Measurements from ENCODE around the gene BBS4.
"Not testable (repeated sequence)": the region's sequence is repeated elsewhere in the genome, so short reads cannot be mapped to it uniquely, and the experiment has no call there.

The BBS4 gene

DNA sequence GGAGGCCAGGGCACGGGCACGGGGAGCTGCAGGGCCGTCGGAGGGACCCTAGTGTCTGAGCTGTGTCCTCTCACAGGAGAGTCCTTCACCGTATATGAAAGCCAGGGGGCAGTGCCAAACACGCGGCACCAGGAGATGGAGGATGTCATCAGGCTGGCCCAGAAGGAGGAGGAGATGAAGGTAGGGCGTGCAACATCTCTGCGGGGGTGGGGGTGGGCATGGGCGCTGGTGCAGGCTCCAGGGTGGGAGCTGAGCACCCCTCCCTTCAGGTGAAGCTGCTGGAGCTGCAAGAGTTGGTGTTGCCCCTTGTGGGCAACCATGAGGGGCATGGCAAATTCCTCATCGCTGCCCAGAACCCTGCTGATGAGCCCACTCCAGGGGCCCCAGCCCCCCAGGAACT is 20.3 kb upstream of the BBS4 start:
- not testable (repeated sequence) for H3K4me1 ChIP-seq (ENCODE audit: control insufficient read depth, insufficient read depth, low read length); H3K27me3 ChIP-seq (ENCODE audit: control insufficient read depth in 1 of 2, insufficient read depth in 2 of 2, low read length in 2 of 2); H3K9me3 ChIP-seq (ENCODE audit: control insufficient read depth in 2 of 2, low read length in 2 of 2); H3K4me3 ChIP-seq (ENCODE audit: low read length in 2 of 2); H3K36me3 ChIP-seq (ENCODE audit: control insufficient read depth in 2 of 2, insufficient read depth in 2 of 2, low read length in 2 of 2); H3K27ac ChIP-seq (ENCODE audit: low read length); H3K9ac ChIP-seq (ENCODE audit: low read length in 2 of 2)

DNA sequence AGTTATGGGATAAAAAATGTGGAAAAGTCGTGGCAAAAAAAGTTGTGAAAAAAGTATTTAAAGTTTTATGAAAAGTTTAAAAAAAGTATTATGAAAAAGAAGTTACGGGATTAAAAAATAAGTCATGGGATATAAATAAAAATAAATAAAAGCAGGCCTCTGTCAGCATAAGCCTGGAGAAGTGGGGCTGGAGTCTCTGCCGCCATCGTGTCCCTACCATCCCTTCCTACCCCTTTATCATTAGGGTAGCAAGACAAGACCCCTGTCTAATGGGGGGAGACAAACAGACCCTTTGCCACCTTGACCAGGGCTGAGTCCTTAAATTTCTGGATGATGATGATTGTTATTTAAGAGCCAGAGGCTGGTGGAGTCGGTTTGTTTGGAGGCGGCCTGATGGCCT is 16.2 kb upstream of the BBS4 start:
- not testable (repeated sequence) for H3K4me1 ChIP-seq (ENCODE audit: control insufficient read depth, insufficient read depth, low read length); H3K27me3 ChIP-seq (ENCODE audit: control insufficient read depth in 1 of 2, insufficient read depth in 2 of 2, low read length in 2 of 2); H3K9ac ChIP-seq (ENCODE audit: low read length in 2 of 2); H3K9me3 ChIP-seq (ENCODE audit: control insufficient read depth in 2 of 2, low read length in 2 of 2); H3K27ac ChIP-seq (ENCODE audit: low read length); H3K4me3 ChIP-seq (ENCODE audit: low read length in 2 of 2); H3K36me3 ChIP-seq (ENCODE audit: control insufficient read depth in 2 of 2, insufficient read depth in 2 of 2, low read length in 2 of 2)

DNA sequence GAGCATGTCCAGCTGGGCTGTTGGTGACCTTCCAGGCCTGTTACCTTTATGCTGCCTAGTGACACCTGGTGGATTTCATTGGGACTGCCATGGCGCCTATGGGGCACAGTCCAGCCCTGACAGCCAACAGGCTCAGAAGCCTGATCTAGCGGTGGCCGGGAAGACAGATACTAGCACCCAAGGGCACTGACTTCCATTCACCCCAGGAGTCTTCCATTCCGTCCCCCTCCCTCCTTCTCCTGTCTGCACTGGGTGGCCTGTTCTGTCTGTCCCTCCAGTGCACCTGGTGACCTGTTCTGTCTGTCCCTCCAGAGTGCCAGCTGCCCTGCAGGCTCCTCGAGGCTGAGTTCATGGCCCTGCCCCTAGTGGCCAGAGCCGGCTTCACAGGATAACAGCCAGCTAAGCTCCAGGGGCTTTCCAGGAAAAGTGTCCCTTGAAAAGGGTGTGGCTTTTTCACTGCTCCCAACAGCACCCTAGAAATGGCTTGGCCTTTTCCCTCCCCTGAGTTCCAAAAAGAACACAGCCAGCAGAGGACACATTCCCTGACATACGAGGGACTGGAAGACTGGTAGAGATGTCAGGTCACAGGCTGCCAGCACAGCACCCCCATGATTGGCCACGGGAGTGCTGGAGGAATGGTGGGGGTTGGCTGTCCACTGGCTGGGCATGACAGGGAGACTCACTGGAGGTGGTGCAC is 15.2 kb upstream of the BBS4 start:
- not testable (repeated sequence) for H3K9me3 ChIP-seq (ENCODE audit: control insufficient read depth in 2 of 2, low read length in 2 of 2); H3K4me1 ChIP-seq (ENCODE audit: control insufficient read depth, insufficient read depth, low read length); H3K27me3 ChIP-seq (ENCODE audit: control insufficient read depth in 1 of 2, insufficient read depth in 2 of 2, low read length in 2 of 2); H3K27ac ChIP-seq (ENCODE audit: low read length); H3K36me3 ChIP-seq (ENCODE audit: control insufficient read depth in 2 of 2, insufficient read depth in 2 of 2, low read length in 2 of 2); H3K9ac ChIP-seq (ENCODE audit: low read length in 2 of 2)
- peak overlapping the region in 1 of 2 donors; percentile 49 for H3K4me3 ChIP-seq (ENCODE audit: low read length in 2 of 2)

DNA sequence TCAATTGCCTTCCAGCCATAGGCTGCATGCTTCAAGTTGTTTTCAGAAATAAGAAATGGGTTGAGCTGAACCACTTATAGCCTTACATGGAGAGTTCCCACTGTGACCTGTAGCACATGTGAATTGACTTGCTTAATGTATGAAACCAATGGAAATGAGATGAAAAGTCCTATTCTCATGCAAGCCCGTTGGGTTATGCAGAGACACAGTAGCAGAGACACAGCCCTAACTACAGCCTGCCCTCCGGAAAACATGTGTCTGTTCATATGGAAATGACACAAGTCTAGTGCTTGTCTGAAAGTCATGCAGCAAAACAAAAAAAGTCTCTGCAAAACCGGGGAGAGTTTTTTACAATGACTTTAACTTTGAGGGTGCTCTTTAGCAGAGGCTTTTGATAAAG is 14.5 kb upstream of the BBS4 start:
- Histone ChIP-seq H3K4me3 (ENCODE audit: low read length in 2 of 2) (no peak overlapping the region), H3K4me1 (ENCODE audit: control insufficient read depth, insufficient read depth, low read length) (peaks cover 6% of the 10 kb centered on the region), H3K27me3 (ENCODE audit: control insufficient read depth in 1 of 2, insufficient read depth in 2 of 2, low read length in 2 of 2) (peaks cover 0 to 4% of the 10 kb centered on the region in 2 donors), H3K9me3 (ENCODE audit: control insufficient read depth in 2 of 2, low read length in 2 of 2) (no peaks in the 10 kb centered on the region), H3K27ac (ENCODE audit: low read length) (no peak overlapping the region), H3K36me3 (ENCODE audit: control insufficient read depth in 2 of 2, insufficient read depth in 2 of 2, low read length in 2 of 2) (no peaks in the 10 kb centered on the region), H3K9ac (ENCODE audit: low read length in 2 of 2) (no peak overlapping the region)

DNA sequence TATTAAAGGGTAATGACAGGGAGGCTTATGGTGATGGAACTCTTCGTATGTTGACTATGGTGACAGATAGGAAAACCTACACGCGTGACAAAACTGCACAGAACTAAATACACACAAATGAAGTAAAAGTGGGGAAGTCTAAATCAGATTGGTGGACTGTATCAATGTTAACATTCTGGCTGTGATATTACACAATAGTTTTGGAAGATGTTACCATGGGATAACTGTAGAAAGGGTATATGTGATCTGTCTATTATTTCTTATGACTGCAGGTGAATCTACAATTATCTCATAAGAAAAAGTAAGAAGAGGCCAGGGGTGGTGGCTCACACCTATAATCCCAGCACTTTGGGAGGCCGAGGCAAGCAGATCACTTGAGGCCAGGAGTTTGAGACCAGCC is 9.2 kb upstream of the BBS4 start:
- no peak overlapping the region for H3K4me3 ChIP-seq (ENCODE audit: low read length in 2 of 2)
- H3K27ac ChIP-seq (ENCODE audit: low read length) = no peak overlapping the region
- H3K4me1 ChIP-seq (ENCODE audit: control insufficient read depth, insufficient read depth, low read length) = no peaks in the 10 kb centered on the region
- H3K9ac ChIP-seq (ENCODE audit: low read length in 2 of 2) = no peak overlapping the region
- no peaks in the 10 kb centered on the region for H3K9me3 ChIP-seq (ENCODE audit: control insufficient read depth in 2 of 2, low read length in 2 of 2)
- H3K27me3 ChIP-seq (ENCODE audit: control insufficient read depth in 1 of 2, insufficient read depth in 2 of 2, low read length in 2 of 2) = peaks cover 0 to 6% of the 10 kb centered on the region in 2 donors
- no peaks in the 10 kb centered on the region for H3K36me3 ChIP-seq (ENCODE audit: control insufficient read depth in 2 of 2, insufficient read depth in 2 of 2, low read length in 2 of 2)

DNA sequence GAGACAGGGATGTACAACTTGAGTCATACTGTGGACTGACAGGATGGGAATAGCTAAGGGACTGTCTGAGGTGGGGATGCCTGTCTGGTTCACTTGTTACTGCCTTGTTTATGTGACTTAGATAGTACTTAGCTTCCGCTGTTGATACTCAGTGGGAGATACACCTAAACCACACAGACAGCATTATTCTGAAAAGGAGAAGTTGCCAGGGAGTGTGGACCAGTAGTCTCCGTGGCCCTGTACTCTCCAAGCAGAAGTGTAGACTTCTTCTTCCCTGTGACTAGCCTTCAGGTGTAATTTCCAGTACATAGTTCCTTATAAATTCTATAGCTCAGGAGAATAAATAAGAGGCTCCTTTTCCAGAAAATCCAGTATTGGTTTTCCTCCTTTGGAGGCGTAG is 5.1 kb upstream of the BBS4 start:
- H3K9ac ChIP-seq (ENCODE audit: low read length in 2 of 2) = no peak overlapping the region
- no peak overlapping the region for H3K27ac ChIP-seq (ENCODE audit: low read length)

DNA sequence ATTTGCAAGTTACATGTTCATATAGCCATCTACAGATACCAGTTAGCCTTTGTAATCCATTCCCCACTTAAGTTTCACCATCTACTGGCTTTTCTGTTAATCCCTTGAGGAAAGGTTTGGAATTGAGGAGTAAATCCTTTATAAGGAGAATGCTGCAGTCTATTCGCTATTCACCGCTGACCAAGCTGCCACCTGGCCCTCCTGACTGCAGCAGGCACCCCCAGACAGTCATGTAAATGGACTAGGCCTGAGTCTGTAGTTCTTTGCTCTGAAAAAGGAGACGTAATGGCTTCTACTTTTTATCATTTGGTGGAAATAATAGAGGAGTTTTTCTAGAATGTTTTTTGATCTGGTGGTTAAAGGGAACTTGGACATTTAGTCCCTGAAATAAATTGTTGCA is 3.2 kb upstream of the BBS4 start:
- H3K36me3 ChIP-seq (ENCODE audit: control insufficient read depth in 2 of 2, insufficient read depth in 2 of 2, low read length in 2 of 2) = no peaks in the 10 kb centered on the region
- H3K27me3 ChIP-seq (ENCODE audit: control insufficient read depth in 1 of 2, insufficient read depth in 2 of 2, low read length in 2 of 2) = peaks cover 0 to 2% of the 10 kb centered on the region in 2 donors
- H3K9me3 ChIP-seq (ENCODE audit: control insufficient read depth in 2 of 2, low read length in 2 of 2) = no peaks in the 10 kb centered on the region
- H3K4me1 ChIP-seq (ENCODE audit: control insufficient read depth, insufficient read depth, low read length) = peaks cover 10% of the 10 kb centered on the region
- H3K4me3 ChIP-seq (ENCODE audit: low read length in 2 of 2) = no peak overlapping the region
- no peak overlapping the region for H3K9ac ChIP-seq (ENCODE audit: low read length in 2 of 2)
- no peak overlapping the region for H3K27ac ChIP-seq (ENCODE audit: low read length)

More for the DNA sequence above, 5.1 kb upstream of the BBS4 start:
- H3K4me3 ChIP-seq (ENCODE audit: low read length in 2 of 2) = no peak overlapping the region
- H3K9me3 ChIP-seq (ENCODE audit: control insufficient read depth in 2 of 2, low read length in 2 of 2) = no peaks in the 10 kb centered on the region
- H3K4me1 ChIP-seq (ENCODE audit: control insufficient read depth, insufficient read depth, low read length) = peaks cover 6% of the 10 kb centered on the region
- H3K36me3 ChIP-seq (ENCODE audit: control insufficient read depth in 2 of 2, insufficient read depth in 2 of 2, low read length in 2 of 2) = no peaks in the 10 kb centered on the region
- peaks cover 0 to 3% of the 10 kb centered on the region in 2 donors for H3K27me3 ChIP-seq (ENCODE audit: control insufficient read depth in 1 of 2, insufficient read depth in 2 of 2, low read length in 2 of 2)

DNA sequence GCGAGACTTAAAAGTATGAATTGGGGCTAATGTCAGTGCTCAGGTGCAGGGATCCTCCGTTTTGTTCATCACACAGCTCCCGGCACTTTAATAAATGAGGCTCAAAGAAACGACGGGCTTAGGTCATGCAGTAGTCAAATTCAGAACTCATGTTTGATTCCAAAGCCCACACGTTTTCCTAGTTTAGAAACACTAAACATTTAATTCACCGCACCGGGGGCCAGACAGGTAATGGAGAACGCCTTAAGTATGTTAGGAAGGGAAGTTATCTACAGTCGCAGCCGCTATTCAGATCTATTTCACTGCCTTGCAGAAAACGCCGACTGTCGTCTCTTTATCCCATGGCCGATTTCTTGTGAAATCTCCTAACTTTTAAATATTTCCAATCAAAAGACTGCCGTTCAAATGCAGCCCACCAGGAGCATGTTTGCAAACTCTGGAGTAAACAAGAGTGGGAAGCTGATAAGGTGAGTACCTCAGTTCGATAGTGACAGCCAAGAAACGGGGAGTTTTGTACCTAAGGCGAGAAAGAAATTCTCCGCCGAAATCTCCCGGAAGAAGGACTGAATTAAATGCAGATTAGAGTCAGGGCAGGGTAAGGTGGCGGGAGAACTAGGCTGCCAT is 594 bp upstream of the BBS4 start:
- Histone ChIP-seq H3K9me3 (ENCODE audit: control insufficient read depth in 2 of 2, low read length in 2 of 2) (no peaks in the 10 kb centered on the region), H3K4me3 (ENCODE audit: low read length in 2 of 2) (peak overlapping the region; percentile 98), H3K27ac (ENCODE audit: low read length) (peak overlapping the region; percentile 86), H3K4me1 (ENCODE audit: control insufficient read depth, insufficient read depth, low read length) (peaks cover 10% of the 10 kb centered on the region), H3K9ac (ENCODE audit: low read length in 2 of 2) (peak overlapping the region; percentile 93 to 95), H3K27me3 (ENCODE audit: control insufficient read depth in 1 of 2, insufficient read depth in 2 of 2, low read length in 2 of 2) (no peaks in the 10 kb centered on the region), H3K36me3 (ENCODE audit: control insufficient read depth in 2 of 2, insufficient read depth in 2 of 2, low read length in 2 of 2) (no peaks in the 10 kb centered on the region)

DNA sequence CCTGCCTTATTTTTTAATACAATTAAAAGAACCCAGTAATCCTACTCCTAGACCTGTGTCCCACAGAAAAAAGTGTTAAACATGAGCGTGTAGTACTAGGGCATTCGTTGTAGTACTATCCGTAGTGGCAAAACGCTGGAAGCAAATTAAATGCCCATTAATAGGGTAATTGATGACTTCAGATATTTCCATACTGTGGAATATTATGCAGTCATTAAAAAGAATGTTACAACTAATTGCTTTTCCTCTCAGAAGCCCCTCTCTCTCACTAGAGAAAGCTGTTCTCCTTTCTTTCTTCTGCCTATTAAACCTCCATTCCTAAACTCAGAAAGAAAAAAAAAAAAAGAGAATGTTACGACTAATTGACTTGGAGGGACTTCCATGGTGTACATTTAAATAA is 2.7 kb downstream of the BBS4 start:
- no peak overlapping the region for H3K9ac ChIP-seq (ENCODE audit: low read length in 2 of 2)
- H3K36me3 ChIP-seq (ENCODE audit: control insufficient read depth in 2 of 2, insufficient read depth in 2 of 2, low read length in 2 of 2) = no peaks in the 10 kb centered on the region
- no peak overlapping the region for H3K4me3 ChIP-seq (ENCODE audit: low read length in 2 of 2)
- no peaks in the 10 kb centered on the region for H3K9me3 ChIP-seq (ENCODE audit: control insufficient read depth in 2 of 2, low read length in 2 of 2)
- peaks cover 10% of the 10 kb centered on the region for H3K4me1 ChIP-seq (ENCODE audit: control insufficient read depth, insufficient read depth, low read length)
- H3K27ac ChIP-seq (ENCODE audit: low read length) = no peak overlapping the region
- no peaks in the 10 kb centered on the region for H3K27me3 ChIP-seq (ENCODE audit: control insufficient read depth in 1 of 2, insufficient read depth in 2 of 2, low read length in 2 of 2)

DNA sequence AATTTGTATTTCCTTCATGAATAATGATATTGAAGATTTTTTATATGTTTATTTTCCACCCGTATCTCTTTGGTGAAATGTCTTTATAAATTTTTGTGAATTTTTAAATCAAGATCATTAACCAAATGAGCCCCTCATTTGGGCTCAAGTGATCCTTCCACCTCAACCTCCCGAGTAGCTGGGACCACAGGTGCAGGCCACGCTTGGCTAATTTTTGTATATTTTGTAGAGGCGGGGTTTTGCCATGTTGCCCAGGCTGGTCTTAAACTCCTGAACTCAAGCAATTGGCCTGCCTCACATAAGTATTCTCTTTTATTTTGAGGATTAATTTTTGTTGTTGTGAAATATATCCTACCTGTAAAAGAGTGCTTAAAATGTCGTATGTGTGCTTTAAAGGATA is 4.9 kb downstream of the BBS4 start:
- H3K4me3 ChIP-seq (ENCODE audit: low read length in 2 of 2) = no peak overlapping the region
- peaks cover 4% of the 10 kb centered on the region for H3K4me1 ChIP-seq (ENCODE audit: control insufficient read depth, insufficient read depth, low read length)
- no peaks in the 10 kb centered on the region for H3K27me3 ChIP-seq (ENCODE audit: control insufficient read depth in 1 of 2, insufficient read depth in 2 of 2, low read length in 2 of 2)
- no peak overlapping the region for H3K27ac ChIP-seq (ENCODE audit: low read length)
- no peaks in the 10 kb centered on the region for H3K36me3 ChIP-seq (ENCODE audit: control insufficient read depth in 2 of 2, insufficient read depth in 2 of 2, low read length in 2 of 2)
- H3K9me3 ChIP-seq (ENCODE audit: control insufficient read depth in 2 of 2, low read length in 2 of 2) = no peaks in the 10 kb centered on the region
- H3K9ac ChIP-seq (ENCODE audit: low read length in 2 of 2) = no peak overlapping the region

DNA sequence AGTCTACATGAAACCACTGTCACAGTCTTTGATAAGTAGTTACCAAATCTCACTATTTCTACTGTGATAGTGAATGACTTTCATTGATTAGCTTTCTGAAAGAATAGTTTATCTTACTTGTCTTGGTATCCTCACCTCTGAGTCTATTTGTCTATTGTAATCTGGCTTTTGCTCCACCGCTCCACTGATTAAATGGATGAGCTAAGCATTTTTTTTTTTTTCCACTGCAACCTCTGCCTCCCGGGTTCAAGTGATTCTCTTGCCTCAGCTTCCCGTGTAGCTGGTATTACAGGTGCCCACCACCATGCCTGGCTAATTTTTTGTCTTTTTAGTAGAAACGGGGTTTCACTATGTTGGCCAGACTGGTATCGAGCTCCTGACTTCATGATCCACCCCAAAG is 12.9 kb downstream of the BBS4 start:
- H3K4me1 ChIP-seq (ENCODE audit: control insufficient read depth, insufficient read depth, low read length) = no peaks in the 10 kb centered on the region
- H3K9ac ChIP-seq (ENCODE audit: low read length in 2 of 2) = no peak overlapping the region
- H3K4me3 ChIP-seq (ENCODE audit: low read length in 2 of 2) = no peak overlapping the region
- no peak overlapping the region for H3K27ac ChIP-seq (ENCODE audit: low read length)
- H3K9me3 ChIP-seq (ENCODE audit: control insufficient read depth in 2 of 2, low read length in 2 of 2) = no peaks in the 10 kb centered on the region
- no peaks in the 10 kb centered on the region for H3K36me3 ChIP-seq (ENCODE audit: control insufficient read depth in 2 of 2, insufficient read depth in 2 of 2, low read length in 2 of 2)
- no peaks in the 10 kb centered on the region for H3K27me3 ChIP-seq (ENCODE audit: control insufficient read depth in 1 of 2, insufficient read depth in 2 of 2, low read length in 2 of 2)
